ENCODE data around the gene FABP3. TPM values are rescaled to one million over a fixed set of nuclear protein-coding genes. Genes with fewer than 3 reads are reported as not detected.

Gene FABP3
- total RNA-seq, 3 donors from 2014 or later (not counting 1 experiment from before 2014, with no cell fraction given): not detected

DNA sequence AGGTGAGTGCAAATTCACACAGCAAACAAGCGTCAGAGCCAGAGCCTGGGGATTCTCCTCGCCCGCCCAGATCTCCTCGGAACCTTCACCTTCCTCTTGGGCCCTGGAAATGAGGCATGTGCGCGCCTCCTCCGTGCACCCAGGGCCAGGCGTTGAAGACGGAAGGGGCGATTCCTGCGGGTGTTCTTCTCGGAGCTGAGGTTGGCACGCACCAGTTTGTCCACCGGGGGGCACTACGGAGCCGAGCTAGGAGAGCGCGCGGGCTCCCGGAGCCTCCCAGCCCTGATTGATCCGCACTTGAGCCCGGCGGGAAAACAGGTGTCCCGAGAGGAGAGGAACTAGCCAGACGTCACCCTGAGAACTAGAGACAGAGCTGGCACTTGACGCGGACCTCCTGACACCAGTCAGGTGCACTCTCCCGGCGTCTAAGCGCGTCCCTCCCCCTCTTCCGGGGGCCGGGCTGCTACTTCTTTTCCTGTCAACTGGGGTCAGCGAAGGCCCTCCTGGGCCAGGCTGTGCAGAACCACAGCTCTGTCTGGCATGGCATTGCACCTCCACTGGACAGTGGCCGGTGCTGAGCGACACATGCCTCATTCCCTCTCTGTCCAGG, 21.8 kb upstream of the FABP3 start:
- peaks cover 9% of the 10 kb centered on the region for H3K4me1 ChIP-seq (ENCODE audit: control insufficient read depth, insufficient read depth, low read length)
- 3% methylated on average over 36 of the region's 36 CpGs for WGBS (ENCODE audit: insufficient coverage)

DNA sequence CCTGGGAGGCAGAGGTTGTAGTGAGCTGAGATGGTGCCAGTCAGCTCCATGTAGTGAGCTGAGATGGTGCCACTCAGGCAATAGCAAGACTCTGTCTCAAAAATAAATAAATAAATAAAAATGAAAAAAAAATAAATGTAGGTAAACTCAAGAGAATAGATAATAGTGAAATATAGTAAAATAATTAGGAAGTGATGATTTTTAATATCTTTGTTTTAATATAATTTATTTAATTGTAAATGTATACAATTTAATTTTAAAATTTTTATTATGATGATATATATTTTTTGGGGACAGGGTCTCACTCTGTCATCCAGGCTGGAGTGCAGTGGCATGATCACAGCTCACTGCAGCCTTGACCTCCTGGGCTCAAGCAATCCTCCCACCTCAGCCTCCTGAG, 20.6 kb upstream of the FABP3 start:
- no peak overlapping the region for H3K4me3 ChIP-seq (ENCODE audit: low read length)
- H3K27ac ChIP-seq (ENCODE audit: low read length): no peak overlapping the region
- H3K27me3 ChIP-seq (ENCODE audit: control insufficient read depth, insufficient read depth, low read length): no peaks in the 10 kb centered on the region
- no peaks in the 10 kb centered on the region for H3K9me3 ChIP-seq (ENCODE audit: control insufficient read depth, insufficient read depth, low read length)
- H3K4me1 Mint-ChIP-seq: peaks cover 14 to 18% of the 10 kb centered on the region in 2 donors
- DNase-seq (no peak), ATAC-seq (no peak)
- no peaks in the 10 kb centered on the region for H3K36me3 Mint-ChIP-seq
- H3K4me3 Mint-ChIP-seq: no peak overlapping the region
- intact Hi-C loops (cut with micrococcal nuclease): no loop called here
- no peak overlapping the region for H3K27ac Mint-ChIP-seq
- no peaks in the 10 kb centered on the region for H3K36me3 ChIP-seq (ENCODE audit: control insufficient read depth, insufficient read depth, low read length)
- peaks cover 9% of the 10 kb centered on the region for H3K4me1 ChIP-seq (ENCODE audit: control insufficient read depth, insufficient read depth, low read length)
- TF ChIP-seq, protein P1, sequence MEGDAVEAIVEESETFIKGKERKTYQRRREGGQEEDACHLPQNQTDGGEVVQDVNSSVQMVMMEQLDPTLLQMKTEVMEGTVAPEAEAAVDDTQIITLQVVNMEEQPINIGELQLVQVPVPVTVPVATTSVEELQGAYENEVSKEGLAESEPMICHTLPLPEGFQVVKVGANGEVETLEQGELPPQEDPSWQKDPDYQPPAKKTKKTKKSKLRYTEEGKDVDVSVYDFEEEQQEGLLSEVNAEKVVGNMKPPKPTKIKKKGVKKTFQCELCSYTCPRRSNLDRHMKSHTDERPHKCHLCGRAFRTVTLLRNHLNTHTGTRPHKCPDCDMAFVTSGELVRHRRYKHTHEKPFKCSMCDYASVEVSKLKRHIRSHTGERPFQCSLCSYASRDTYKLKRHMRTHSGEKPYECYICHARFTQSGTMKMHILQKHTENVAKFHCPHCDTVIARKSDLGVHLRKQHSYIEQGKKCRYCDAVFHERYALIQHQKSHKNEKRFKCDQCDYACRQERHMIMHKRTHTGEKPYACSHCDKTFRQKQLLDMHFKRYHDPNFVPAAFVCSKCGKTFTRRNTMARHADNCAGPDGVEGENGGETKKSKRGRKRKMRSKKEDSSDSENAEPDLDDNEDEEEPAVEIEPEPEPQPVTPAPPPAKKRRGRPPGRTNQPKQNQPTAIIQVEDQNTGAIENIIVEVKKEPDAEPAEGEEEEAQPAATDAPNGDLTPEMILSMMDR (IDR thresholded peaks at IDR 0.05): no peak
- peaks cover 0 to 2% of the 10 kb centered on the region in 2 donors for H3K27me3 Mint-ChIP-seq (ENCODE audit: low read depth in 2 of 2)
- no peaks in the 10 kb centered on the region for H3K9me3 Mint-ChIP-seq

More for the DNA sequence above, 21.8 kb upstream of the FABP3 start:
- Mint-ChIP-seq H3K4me3 (peak overlapping the region; percentile 90), H3K9me3 (no peaks in the 10 kb centered on the region), H3K27ac (peak overlapping the region; percentile 53 to 65), H3K36me3 (no peaks in the 10 kb centered on the region), H3K27me3 (ENCODE audit: low read depth in 2 of 2) (peaks cover 0 to 2% of the 10 kb centered on the region in 2 donors), H3K4me1 (peaks cover 14 to 18% of the 10 kb centered on the region in 2 donors)
- intact Hi-C loops (cut with micrococcal nuclease): loop anchor here (1.0 to 2.0 kb wide), 2 partner anchors 154 to 394 kb away; no protein-coding TSS in a partner anchor
- Histone ChIP-seq H3K4me3 (ENCODE audit: low read length) (peak overlapping the region; percentile 45), H3K36me3 (ENCODE audit: control insufficient read depth, insufficient read depth, low read length) (no peaks in the 10 kb centered on the region), H3K27me3 (ENCODE audit: control insufficient read depth, insufficient read depth, low read length) (no peaks in the 10 kb centered on the region), H3K9me3 (ENCODE audit: control insufficient read depth, insufficient read depth, low read length) (no peaks in the 10 kb centered on the region), H3K27ac (ENCODE audit: low read length) (no peak overlapping the region)
- TF ChIP-seq, protein P1 (IDR thresholded peaks at IDR 0.05): peak; percentile 88
- DNase-seq (peak; percentile 76 to 84), ATAC-seq (peak; percentile 89 to 97 (median 96))

GRCh38 chr1:31390071-31390470, 17.2 kb upstream of the FABP3 start:
- H3K36me3 Mint-ChIP-seq: no peaks in the 10 kb centered on the region
- H3K4me3 Mint-ChIP-seq: no peak overlapping the region
- intact Hi-C loops (cut with micrococcal nuclease): no loop called here
- 95% methylated on average over 7 of the region's 7 CpGs for WGBS (ENCODE audit: insufficient coverage)
- Histone ChIP-seq H3K4me1 (ENCODE audit: control insufficient read depth, insufficient read depth, low read length) (peaks cover 9% of the 10 kb centered on the region), H3K27ac (ENCODE audit: low read length) (no peak overlapping the region), H3K36me3 (ENCODE audit: control insufficient read depth, insufficient read depth, low read length) (no peaks in the 10 kb centered on the region), H3K27me3 (ENCODE audit: control insufficient read depth, insufficient read depth, low read length) (no peaks in the 10 kb centered on the region), H3K4me3 (ENCODE audit: low read length) (no peak overlapping the region), H3K9me3 (ENCODE audit: control insufficient read depth, insufficient read depth, low read length) (no peaks in the 10 kb centered on the region)
- ATAC-seq (no peak), DNase-seq (no peak)
- H3K27me3 Mint-ChIP-seq (ENCODE audit: low read depth in 2 of 2): peaks cover 0 to 16% of the 10 kb centered on the region in 2 donors
- H3K4me1 Mint-ChIP-seq: peaks cover 10 to 25% of the 10 kb centered on the region in 2 donors
- H3K9me3 Mint-ChIP-seq: no peaks in the 10 kb centered on the region
- TF ChIP-seq, protein P1 (IDR thresholded peaks at IDR 0.05): no peak
- no peak overlapping the region for H3K27ac Mint-ChIP-seq

- DNase-seq: no peak
- Histone ChIP-seq H3K9me3 (ENCODE audit: control insufficient read depth, insufficient read depth, low read length) (no peaks in the 10 kb centered on the region), H3K27ac (ENCODE audit: low read length) (no peak overlapping the region), H3K36me3 (ENCODE audit: control insufficient read depth, insufficient read depth, low read length) (no peaks in the 10 kb centered on the region), H3K27me3 (ENCODE audit: control insufficient read depth, insufficient read depth, low read length) (no peaks in the 10 kb centered on the region), H3K4me1 (ENCODE audit: control insufficient read depth, insufficient read depth, low read length) (peaks cover 5% of the 10 kb centered on the region), H3K4me3 (ENCODE audit: low read length) (no peak overlapping the region)
- Mint-ChIP-seq H3K4me3 (no peak overlapping the region), H3K36me3 (no peaks in the 10 kb centered on the region), H3K27ac (no peak overlapping the region), H3K9me3 (no peaks in the 10 kb centered on the region), H3K4me1 (peaks cover 5 to 20% of the 10 kb centered on the region in 2 donors), H3K27me3 (ENCODE audit: low read depth in 2 of 2) (peaks cover 0 to 16% of the 10 kb centered on the region in 2 donors)
- 91% methylated on average over 7 of the region's 7 CpGs for whole genome bisulfite sequencing (ENCODE audit: insufficient coverage)
- intact Hi-C loops (cut with micrococcal nuclease): no loop called here
- no peak for ATAC-seq
- TF ChIP-seq, protein P1 (IDR thresholded peaks at IDR 0.05): no peak
Observed at GRCh38 chr1:31389616-31390015, 16.7 kb upstream of the FABP3 start.

All from natural killer cell (primary cell).